ENCODE measurements around the gene MACIR. TPM values are rescaled to one million over a fixed set of nuclear protein-coding genes. Genes with fewer than 3 reads are reported as not detected.

The MACIR gene
- total RNA-seq, 1 experiment from 2014 or later, result 19.1 TPM

Other genes starting within 250 kb of the MACIR start
- gene GIN1, start 138.6 kb upstream of the MACIR start, total RNA-seq (2014; rRNA removed; shearing (Covaris generic)), result 9.0 and 11.2 TPM in 2 replicates
- 48.6 and 53.5 TPM in 2 replicates for gene PPIP5K2, start 138.5 kb upstream of the MACIR start, total RNA-seq (2014; rRNA removed; shearing (Covaris generic))